GM12878 (cell line): Measurements from ENCODE around the gene TBC1D8.

Experiments
- BCL11A ChIP-seq: IDR thresholded peaks from 2 replicates; pipeline ENCODE4 v1.6.1; 2011; ENCODE audit warnings: low read depth, low read length
- CEBPB ChIP-seq, 2 experiments: fragments of 150-350 bp in 1 of 2; IDR thresholded peaks; 2 replicates each; pipeline ENCODE4 v1.6.1; 2012 to 2014; ENCODE audit warnings: low read depth in 2 of 2, low read length in 2 of 2, borderline replicate concordance in 1 of 2, inconsistent platforms in 1 of 2
- CTCF ChIP-seq, 3 experiments: IDR thresholded peaks in 2 of 3; conservative IDR thresholded peaks in 1 of 3; 2 replicates each; pipeline ENCODE4 v1.5.1; 2011; ENCODE audit warnings: low read depth in 3 of 3, low read length in 3 of 3, mild to moderate bottlenecking in 3 of 3, control low read depth in 2 of 3, moderate library complexity in 2 of 3, inconsistent platforms in 1 of 3, mixed read lengths in 1 of 3; ENCODE audit not compliant: control insufficient read depth in 2 of 3, insufficient read depth in 1 of 3; ENCODE audit errors: extremely low read depth in 1 of 3
- DPF2 ChIP-seq: fragments of 450-650 bp; IDR thresholded peaks from 2 replicates; pipeline ENCODE4 v1.6.1; 2017; ENCODE audit warnings: mild to moderate bottlenecking
- EP300 ChIP-seq, 2 experiments: fragments of 150-350 bp in 1 of 2; IDR thresholded peaks; 2 replicates each; pipeline ENCODE4 v1.6.1; 2011 to 2012; ENCODE audit warnings: low read depth in 2 of 2, low read length in 2 of 2, borderline replicate concordance in 1 of 2, improper control_type of control experiment in 1 of 2, inconsistent platforms in 1 of 2; ENCODE audit not compliant: control insufficient read depth in 1 of 2
- EZH2 ChIP-seq: IDR thresholded peaks from 2 replicates; pipeline ENCODE4 v1.6.1; 2012; ENCODE audit warnings: low read depth, mild to moderate bottlenecking, control low read depth, inconsistent platforms, low read length, borderline replicate concordance; ENCODE audit not compliant: control insufficient read depth
- FOS ChIP-seq: IDR thresholded peaks from 3 replicates; pipeline ENCODE4 v1.6.1; 2011; ENCODE audit warnings: borderline replicate concordance; ENCODE audit not compliant: insufficient read length; ENCODE audit errors: extremely low read depth
- MXI1 ChIP-seq: fragments of 150-350 bp; IDR thresholded peaks from 2 replicates; pipeline ENCODE4 v1.6.1; 2011; ENCODE audit warnings: low read depth, mild to moderate bottlenecking, inconsistent platforms, low read length, improper control_type of control experiment
- POLR2A ChIP-seq: IDR thresholded peaks from 2 replicates; pipeline ENCODE4 v1.6.1; 2011; ENCODE audit warnings: low read depth, mild to moderate bottlenecking, low read length
- SPI1 ChIP-seq: IDR thresholded peaks from 2 replicates; pipeline ENCODE4 v1.6.1; 2011; ENCODE audit warnings: low read depth, mild to moderate bottlenecking, low read length, moderate library complexity, borderline replicate concordance; ENCODE audit not compliant: insufficient read depth
- SUZ12 ChIP-seq: fragments of 200-600 bp; sonication (generic); IDR thresholded peaks from one replicate; pipeline ENCODE4 v1.6.1; 2018; ENCODE audit warnings: antibody characterized with exemption, mild to moderate bottlenecking; ENCODE audit not compliant: unreplicated experiment
- TCF12 ChIP-seq: IDR thresholded peaks from 2 replicates; pipeline ENCODE4 v1.6.1; 2011; ENCODE audit warnings: low read depth, mild to moderate bottlenecking, low read length
- USF2 ChIP-seq: IDR thresholded peaks from 2 replicates; pipeline ENCODE4 v1.6.1; 2011; ENCODE audit warnings: low read depth, low read length, improper control_type of control experiment, borderline replicate concordance
- YBX1 ChIP-seq: fragments of 450-650 bp; IDR thresholded peaks from 2 replicates; pipeline ENCODE4 v1.6.1; 2016; ENCODE audit warnings: antibody characterized with exemption

- TF ChIP-seq CTCF (IDR thresholded peaks at IDR 0.05 in 2 of 3, conservative IDR thresholded peaks at IDR 0.05 in 1 of 3; ENCODE audit: control insufficient read depth in 2 of 3, extremely low read depth in 1 of 3, insufficient read depth in 1 of 3, low read depth in 3 of 3, low read length in 3 of 3) (no peak), EZH2 (no peak), POLR2A (no peak), SPI1 (no peak), CEBPB (IDR thresholded peaks at IDR 0.05; ENCODE audit: borderline replicate concordance in 1 of 2, low read depth in 2 of 2, low read length in 2 of 2) (no peak), DPF2 (no peak), TCF12 (no peak), BCL11A (no peak), EP300 (IDR thresholded peaks at IDR 0.05; ENCODE audit: borderline replicate concordance in 1 of 2, control insufficient read depth in 1 of 2, low read depth in 2 of 2, low read length in 2 of 2) (no peak), MXI1 (no peak), FOS (no peak), USF2 (no peak), YBX1 (no peak), SUZ12 (no peak)
Observed at GRCh38 chr2:101125374-101125773, 25.8 kb downstream of the TBC1D8 start.
